GM19324 (cell line): Measurements from ENCODE around the gene PARD3.

Experiments used
- ATAC-seq: cut with Tn5 transposase; IDR thresholded peaks from one replicate; pipeline ENCODE4 v1.9.1; 2021; ENCODE audit warnings: mild to moderate bottlenecking, moderate library complexity; ENCODE audit not compliant: unreplicated experiment, low FRiP score

The PARD3 gene

GRCh38 chr10:34523017-34523767, 291.9 kb downstream of the PARD3 start:
- no peak for ATAC-seq

DNA sequence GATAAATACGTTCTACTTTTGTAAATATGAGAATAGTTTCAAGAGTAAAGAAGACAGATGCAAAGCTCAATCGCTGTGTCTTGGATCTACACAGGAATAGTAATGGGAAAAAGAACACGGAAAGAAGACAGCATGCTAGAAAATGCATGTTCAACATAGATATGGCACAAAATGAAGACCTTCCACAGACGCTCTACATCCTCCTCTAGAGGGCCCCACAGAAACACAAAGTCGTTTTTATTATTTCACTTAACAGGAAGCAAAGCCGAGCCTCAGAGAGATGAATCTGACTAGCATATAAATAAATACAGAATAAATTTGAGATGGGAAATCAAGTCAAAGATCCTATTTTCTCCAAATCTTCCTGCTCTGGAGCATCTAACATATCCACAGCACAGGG, 292.6 kb downstream of the PARD3 start:
- no peak for ATAC-seq

GRCh38 chr10:34520510-34520909, 294.6 kb downstream of the PARD3 start:
- ATAC-seq = no peak

DNA sequence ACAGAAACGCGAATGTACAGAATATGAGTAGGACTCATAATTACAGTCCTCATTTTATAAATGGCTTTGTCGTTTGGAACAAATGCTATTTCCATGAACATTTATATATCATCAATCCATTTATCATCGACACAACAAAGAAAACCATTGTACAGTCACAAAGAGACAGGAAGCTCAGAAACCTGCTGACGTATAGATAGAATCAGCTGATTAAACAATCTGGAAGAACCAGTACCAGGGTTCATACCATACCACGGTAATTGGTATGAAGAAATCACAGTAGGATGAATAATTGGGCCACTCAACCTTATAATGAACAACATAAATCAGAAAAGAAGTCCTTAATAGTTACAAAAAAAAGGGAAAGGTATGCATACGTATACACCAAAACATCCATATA, 295.0 kb downstream of the PARD3 start:
- no peak for ATAC-seq

DNA sequence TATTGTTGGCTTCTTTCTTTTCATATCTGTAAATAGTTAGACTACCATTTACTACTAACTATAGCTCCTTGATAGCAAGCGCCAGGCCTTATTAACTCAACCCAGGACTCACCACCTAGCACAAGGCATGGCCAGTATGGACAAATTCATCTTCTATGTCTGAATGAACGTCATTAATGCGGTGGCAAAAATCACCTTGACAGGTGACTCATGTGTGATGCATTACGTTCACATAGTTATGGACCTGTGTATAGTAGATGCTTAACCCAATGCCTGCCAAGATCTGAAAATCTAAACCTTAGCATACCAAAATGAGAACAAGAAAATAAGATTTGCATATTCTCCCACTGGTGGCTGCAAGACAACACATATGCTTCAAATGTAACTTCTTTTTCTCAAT, 300.8 kb downstream of the PARD3 start:
- no peak for ATAC-seq

- no peak for ATAC-seq
Measured at GRCh38 chr10:34513636-34514035, 301.5 kb downstream of the PARD3 start.

DNA sequence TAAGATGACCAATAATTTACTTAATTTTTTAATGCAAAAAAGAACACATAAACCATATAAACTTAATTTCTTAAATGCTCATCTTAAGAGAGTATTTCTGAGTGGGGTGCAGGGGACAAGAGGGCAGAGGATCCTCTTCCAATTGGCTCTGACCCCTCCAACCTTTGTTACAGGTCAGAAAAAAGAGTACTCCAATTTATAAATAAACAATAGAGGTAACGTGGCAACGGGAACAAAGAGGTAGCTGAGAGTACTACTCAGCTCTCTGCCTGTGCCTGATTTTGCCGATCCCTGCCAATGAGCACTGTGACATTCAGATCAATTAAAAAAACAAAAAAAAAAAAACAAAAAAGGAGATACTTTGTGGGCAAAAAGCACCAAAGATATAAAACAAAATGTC, 307.9 kb downstream of the PARD3 start:
- no peak for ATAC-seq

- no peak for ATAC-seq
Measured at GRCh38 chr10:34506786-34507185, 308.3 kb downstream of the PARD3 start.

- no peak for ATAC-seq
Measured at GRCh38 chr10:34505338-34505737, 309.8 kb downstream of the PARD3 start.

DNA sequence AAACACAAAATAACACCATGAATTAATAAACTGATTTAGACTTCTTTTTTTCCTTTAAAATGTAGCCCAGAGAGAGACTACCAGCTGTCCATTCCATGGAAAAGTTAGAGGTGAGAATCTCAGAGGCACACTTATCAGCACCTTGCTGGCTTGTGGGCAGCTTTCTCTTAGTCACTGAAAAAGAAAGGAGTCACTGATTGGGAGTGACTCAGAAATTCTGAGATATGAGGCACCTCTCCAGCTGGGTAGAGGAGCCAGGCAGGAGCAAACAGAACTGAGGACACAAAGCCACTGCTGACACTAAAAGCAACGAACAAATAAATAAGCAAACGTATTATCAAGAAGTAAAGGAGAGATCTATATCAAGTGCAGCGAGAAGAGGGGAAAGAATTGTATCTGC, 310.6 kb downstream of the PARD3 start:
- ATAC-seq = no peak

GRCh38 chr10:34503704-34504103, 311.4 kb downstream of the PARD3 start:
- ATAC-seq = no peak

DNA sequence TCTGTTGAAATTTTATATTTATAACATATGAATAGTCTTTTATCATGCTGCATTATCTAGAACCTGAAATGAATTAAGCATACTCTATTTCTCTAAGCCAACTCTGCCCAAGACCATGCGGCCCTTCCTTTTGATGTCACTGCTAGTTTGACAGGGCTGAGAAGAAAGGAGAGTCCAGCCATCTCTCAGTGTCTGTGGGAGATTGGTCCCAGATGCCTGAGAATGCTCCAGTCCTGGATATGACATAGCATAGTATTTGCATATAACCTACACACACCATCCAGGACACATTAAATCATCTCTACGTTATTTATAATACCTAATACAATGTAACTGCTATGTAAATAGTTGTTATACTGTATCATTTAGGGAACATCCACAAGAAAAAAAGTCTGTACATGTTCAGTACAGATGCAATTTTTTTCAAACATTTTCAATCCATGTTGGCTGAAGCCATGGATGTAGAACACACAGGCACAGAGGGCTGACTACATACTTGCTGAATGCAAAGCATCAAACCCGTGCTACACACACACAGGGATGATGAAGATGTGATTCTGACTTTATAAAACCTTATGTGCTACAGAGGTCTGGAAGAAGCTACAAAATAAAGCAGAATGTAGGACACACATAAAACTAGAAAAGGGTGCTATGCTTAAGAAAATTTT, 315.4 kb downstream of the PARD3 start:
- no peak for ATAC-seq

DNA sequence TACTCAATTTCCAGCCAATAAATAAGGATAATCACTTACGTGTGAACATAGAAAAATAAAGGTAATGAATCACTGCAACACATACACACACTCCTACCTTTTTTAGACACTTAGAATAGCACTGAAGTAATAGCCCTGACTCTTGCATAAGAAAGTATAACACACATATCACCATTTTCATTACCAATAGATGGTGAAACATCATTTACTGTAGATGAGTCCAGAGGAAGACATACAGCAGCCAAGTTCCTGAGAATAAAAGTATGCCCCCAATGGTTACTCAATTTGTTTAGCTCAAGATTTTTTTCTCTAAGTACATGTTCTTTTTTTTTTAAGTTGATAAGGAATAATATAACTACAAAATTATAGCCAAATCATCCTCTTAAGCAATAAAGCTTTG, 316.3 kb downstream of the PARD3 start:
- no peak for ATAC-seq

DNA sequence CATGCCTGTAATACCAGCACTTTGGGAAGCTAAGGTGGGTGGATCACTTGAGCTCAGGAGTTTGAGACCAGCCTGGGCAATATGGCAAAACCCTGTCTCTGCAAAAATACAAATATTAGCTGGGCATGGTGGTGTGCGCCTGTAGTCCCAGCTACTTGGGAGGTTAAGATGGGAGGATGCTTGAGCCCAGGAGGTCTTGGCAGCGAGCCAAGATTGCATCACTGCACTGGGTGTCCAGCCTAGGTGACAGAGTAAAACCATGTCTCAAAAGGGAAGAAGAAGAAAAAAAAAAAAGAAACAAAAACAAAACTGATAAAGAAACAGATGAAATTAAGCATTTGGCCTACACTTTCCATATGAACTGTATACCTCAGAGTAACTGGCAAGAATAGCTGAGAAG, 319.2 kb downstream of the PARD3 start:
- ATAC-seq = no peak

DNA sequence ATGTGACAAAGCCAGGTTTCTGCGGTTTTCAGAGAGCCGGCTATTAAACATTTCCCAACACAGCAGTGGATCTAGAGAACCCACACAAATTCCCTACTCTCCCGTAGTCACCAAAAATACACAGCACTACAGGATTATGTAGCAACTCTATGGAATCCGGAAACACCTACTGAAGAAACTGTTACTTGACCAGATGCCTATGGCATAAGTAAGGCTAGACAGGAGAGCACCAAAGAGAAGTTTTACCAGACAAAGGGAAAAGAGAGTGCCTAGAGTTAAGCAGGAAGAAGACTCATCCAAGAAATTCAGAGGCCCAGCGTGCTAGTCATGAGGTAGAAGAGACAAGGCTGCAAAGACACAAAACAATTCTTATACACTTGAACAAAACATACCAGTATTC, 321.1 kb downstream of the PARD3 start:
- ATAC-seq = no peak

GRCh38 chr10:34492081-34492480, 323.0 kb downstream of the PARD3 start:
- no peak for ATAC-seq

- no peak for ATAC-seq
Measured at GRCh38 chr10:34491678-34492077, 323.4 kb downstream of the PARD3 start.

GRCh38 chr10:34489973-34490745, 324.9 kb downstream of the PARD3 start:
- ATAC-seq = no peak

- no peak for ATAC-seq
Measured at GRCh38 chr10:34489411-34489810, 325.7 kb downstream of the PARD3 start.

GRCh38 chr10:34488476-34489130, 326.5 kb downstream of the PARD3 start:
- no peak for ATAC-seq

GRCh38 chr10:34486008-34486407, 329.1 kb downstream of the PARD3 start:
- ATAC-seq = no peak
